ENCODE data around the gene S100A10. TPM values are rescaled to one million over a fixed set of nuclear protein-coding genes. Genes with fewer than 3 reads are reported as not detected.

Gene S100A10
- total and polyA plus RNA-seq, 2 of the 4 experiments (the other 2 are of a cell fraction): 86.0 to 277 TPM

- intact Hi-C loops (cut with micrococcal nuclease) (no loop called here), dilution Hi-C loops (cut with HindIII; ENCODE audit: low sequenced_read_pairs, unreplicated experiment) (no loop called here), in situ Hi-C loops (cut with MboI; ENCODE audit: low sequenced_read_pairs) (no loop called here)
- no peak overlapping the region for H2BK5ac ChIP-seq (ENCODE audit: low read depth, low read length, poor library complexity, severe bottlenecking)
- H2BK20ac ChIP-seq (ENCODE audit: low read depth, low read length): no peak overlapping the region
- ChIA-PET CTCF (interaction anchor here (1.1 kb wide), 1 partner anchor 56 kb away, joined by 3 read pairs; no protein-coding TSS in a partner anchor), POLR2A (ENCODE audit: unreplicated experiment) (interaction anchor here (0.5 kb wide), 1 partner anchor 9 kb away, joined by 3 read pairs; no protein-coding TSS in a partner anchor)
- H3K4me1 ChIP-seq (ENCODE audit: control insufficient read depth, insufficient read depth, low read length): peaks cover 6% of the 10 kb centered on the region
- H3K4me2 ChIP-seq (ENCODE audit: low read depth, low read length): no peak overlapping the region
- H2AK9ac ChIP-seq (replicated peaks; ENCODE audit: low read depth, low read length, poor library complexity): peak overlapping the region; percentile 8
- H2BK120ac ChIP-seq (ENCODE audit: low read depth, low read length): peak overlapping the region; percentile 10; the same call in 1 of the 2 replicates
- no peaks in the 10 kb centered on the region for H4K20me1 ChIP-seq (ENCODE audit: insufficient read depth, low read length)
- H3K9me1 ChIP-seq (ENCODE audit: insufficient read depth, low read length): peaks cover 13% of the 10 kb centered on the region
- no peak overlapping the region for H3K56ac ChIP-seq (ENCODE audit: extremely low read depth, insufficient read depth, low read length)
- no peak overlapping the region for H3K9ac ChIP-seq (ENCODE audit: low read depth, low read length)
- no peak overlapping the region for H2AFZ ChIP-seq (replicated peaks; ENCODE audit: low read length, poor library complexity)
- DNase-seq (no peak), ATAC-seq (ENCODE audit: low read depth) (no peak)
- WGBS, 2 experiments (ENCODE audit: extremely low coverage in 2 of 2, insufficient read length in 1 of 2): 52% methylated on average over 2 of the region's 7 CpGs; no CpG with 5 or more reads in 1 of the 2 experiments
- TF ChIP-seq MAZ (IDR thresholded peaks at IDR 0.05; ENCODE audit: borderline replicate concordance, low read depth, low read length) (no peak), RFX5 (IDR thresholded peaks at IDR 0.05; ENCODE audit: low read depth, low read length) (no peak), POLR2A (IDR thresholded peaks at IDR 0.05; ENCODE audit: low read depth, low read length) (no peak), CTCF (conservative IDR thresholded peaks at IDR 0.05; ENCODE audit: low read depth, low read length) (no peak)
- H3K79me1 ChIP-seq (ENCODE audit: low read depth in 1 of 2, low read length in 2 of 2): no peaks in the 10 kb centered on the region
- H3K4ac ChIP-seq (ENCODE audit: low read depth, low read length): no peak overlapping the region
- peak overlapping the region; percentile 5 for H2AK5ac ChIP-seq (ENCODE audit: low read depth, low read length)
- H3K27ac ChIP-seq (ENCODE audit: insufficient read depth, low read length): no peak overlapping the region
- H3K9me3 ChIP-seq (ENCODE audit: control insufficient read depth, insufficient read depth, low read length): no peaks in the 10 kb centered on the region
- no peak overlapping the region for H4K5ac ChIP-seq (ENCODE audit: low read depth, low read length)
- no peak overlapping the region; the same call in 2 of the 3 replicates for H2BK15ac ChIP-seq (ENCODE audit: low read depth, low read length)
- no peak overlapping the region for H4K91ac ChIP-seq (ENCODE audit: insufficient read depth, low read depth, low read length)
- BruUV-seq (replicated peaks): no TSS peak
- no peaks in the 10 kb centered on the region for H3K36me3 ChIP-seq (ENCODE audit: control insufficient read depth, insufficient read depth, low read length)
- 0 out of 2 replicates have a peak overlapping the region, but pooled peaks have one; percentile 4 for H3K23ac ChIP-seq (ENCODE audit: low read depth, low read length)
- H4K8ac ChIP-seq (ENCODE audit: low read depth in 2 of 2, low read length in 2 of 2): no peak overlapping the region
- H3K14ac ChIP-seq (replicated peaks; ENCODE audit: low read depth, low read length): no peak overlapping the region
- no peaks in the 10 kb centered on the region for H3K27me3 ChIP-seq (ENCODE audit: control insufficient read depth, insufficient read depth, low read length)
- H3K4me3 ChIP-seq (ENCODE audit: insufficient read depth, low read depth, low read length): no peak overlapping the region
- no peak overlapping the region for H3K18ac ChIP-seq (ENCODE audit: low read depth, low read length)
Observed at GRCh38 chr1:151944126-151944856, 49.4 kb downstream of the S100A10 start.

All from IMR-90 (cell line).